ENCODE data around the gene NXF1. TPM values are rescaled to one million over a fixed set of nuclear protein-coding genes. Genes with fewer than 3 reads are reported as not detected.
"Not testable (repeated sequence)": the region's sequence is repeated elsewhere in the genome, so short reads cannot be mapped to it uniquely, and the experiment has no call there.

NXF1 gene
- total RNA-seq, 1 donor, result 31.1 TPM

DNA sequence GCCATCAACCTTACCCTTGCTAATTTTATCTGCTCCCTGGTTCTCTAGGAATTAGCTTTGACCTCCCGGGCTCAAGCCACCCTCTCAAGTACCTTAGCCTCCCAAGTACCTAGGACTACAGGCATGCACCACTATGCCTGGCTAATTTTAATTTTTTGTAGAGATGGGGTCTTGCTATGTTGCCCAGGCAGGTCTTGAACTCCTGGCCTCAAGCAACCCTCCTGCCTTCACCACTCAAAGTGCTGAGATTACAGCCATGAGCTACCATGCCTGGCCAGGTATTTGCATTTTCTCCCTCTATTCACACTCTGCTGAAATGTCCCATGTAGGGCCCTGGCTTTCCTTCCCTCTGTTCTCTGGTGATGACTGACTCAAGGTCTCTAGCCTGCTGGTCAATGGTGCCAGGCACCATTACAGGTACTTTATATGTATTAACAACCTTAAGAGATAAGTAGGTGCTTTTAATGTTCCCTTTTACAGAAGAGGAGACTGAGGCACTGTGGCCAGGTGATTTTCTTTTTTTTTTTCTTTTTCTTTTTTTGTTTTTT lies 42.6 kb upstream of the NXF1 start:
- Histone ChIP-seq H2AFZ (ENCODE audit: low read length) (no peak overlapping the region), H4K20me1 (ENCODE audit: insufficient read depth, low read length) (peaks cover 13% of the 10 kb centered on the region), H3K36me3 (ENCODE audit: insufficient read depth, low read length) (peaks cover 13% of the 10 kb centered on the region), H3K4me2 (ENCODE audit: insufficient read depth, low read length) (no peak overlapping the region), H3K27ac (ENCODE audit: low read depth, low read length) (no peak overlapping the region), H3K9me3 (ENCODE audit: low read depth, low read length) (no peaks in the 10 kb centered on the region), H3K4me3 (ENCODE audit: insufficient read depth, low read length) (no peak overlapping the region), H3K27me3 (ENCODE audit: insufficient read depth, low read length) (no peaks in the 10 kb centered on the region), H3K79me2 (ENCODE audit: insufficient read depth, low read length) (no peaks in the 10 kb centered on the region), H3K4me1 (ENCODE audit: insufficient read depth, low read length) (peaks cover 2% of the 10 kb centered on the region)
- DNase-seq (ENCODE audit: insufficient read length, low spot score, missing footprints), result no peak
- TF ChIP-seq, protein P1, sequence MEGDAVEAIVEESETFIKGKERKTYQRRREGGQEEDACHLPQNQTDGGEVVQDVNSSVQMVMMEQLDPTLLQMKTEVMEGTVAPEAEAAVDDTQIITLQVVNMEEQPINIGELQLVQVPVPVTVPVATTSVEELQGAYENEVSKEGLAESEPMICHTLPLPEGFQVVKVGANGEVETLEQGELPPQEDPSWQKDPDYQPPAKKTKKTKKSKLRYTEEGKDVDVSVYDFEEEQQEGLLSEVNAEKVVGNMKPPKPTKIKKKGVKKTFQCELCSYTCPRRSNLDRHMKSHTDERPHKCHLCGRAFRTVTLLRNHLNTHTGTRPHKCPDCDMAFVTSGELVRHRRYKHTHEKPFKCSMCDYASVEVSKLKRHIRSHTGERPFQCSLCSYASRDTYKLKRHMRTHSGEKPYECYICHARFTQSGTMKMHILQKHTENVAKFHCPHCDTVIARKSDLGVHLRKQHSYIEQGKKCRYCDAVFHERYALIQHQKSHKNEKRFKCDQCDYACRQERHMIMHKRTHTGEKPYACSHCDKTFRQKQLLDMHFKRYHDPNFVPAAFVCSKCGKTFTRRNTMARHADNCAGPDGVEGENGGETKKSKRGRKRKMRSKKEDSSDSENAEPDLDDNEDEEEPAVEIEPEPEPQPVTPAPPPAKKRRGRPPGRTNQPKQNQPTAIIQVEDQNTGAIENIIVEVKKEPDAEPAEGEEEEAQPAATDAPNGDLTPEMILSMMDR (IDR thresholded peaks at IDR 0.05; ENCODE audit: extremely low read depth, low read depth, low read length), result no peak

DNA sequence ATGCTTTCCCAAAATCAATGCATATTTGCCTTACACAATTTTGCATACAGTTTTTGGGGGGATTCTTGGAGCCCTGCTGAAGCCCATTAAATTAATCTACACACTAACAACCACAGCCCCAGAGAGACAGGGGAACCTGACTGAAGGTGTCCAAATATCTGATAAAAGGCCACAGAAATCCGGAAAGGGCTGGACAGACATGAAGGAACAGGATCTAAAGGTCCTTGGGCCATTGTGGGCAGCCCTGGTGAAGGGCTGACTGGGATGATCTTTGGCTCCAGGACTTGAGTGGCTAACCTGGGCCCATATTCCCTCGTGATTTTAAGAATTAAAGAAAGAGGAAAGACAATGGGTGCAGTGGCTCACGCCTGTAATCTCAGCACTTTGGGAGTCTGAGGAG lies 40.9 kb upstream of the NXF1 start:
- Histone ChIP-seq H3K79me2 (ENCODE audit: insufficient read depth, low read length) (no peaks in the 10 kb centered on the region), H4K20me1 (ENCODE audit: insufficient read depth, low read length) (no peaks in the 10 kb centered on the region), H3K4me1 (ENCODE audit: insufficient read depth, low read length) (peaks cover 11% of the 10 kb centered on the region), H3K27ac (ENCODE audit: low read depth, low read length) (no peak overlapping the region), H3K9me3 (ENCODE audit: low read depth, low read length) (no peaks in the 10 kb centered on the region), H3K4me3 (ENCODE audit: insufficient read depth, low read length) (no peak overlapping the region), H3K36me3 (ENCODE audit: insufficient read depth, low read length) (no peaks in the 10 kb centered on the region), H2AFZ (ENCODE audit: low read length) (no peak overlapping the region), H3K4me2 (ENCODE audit: insufficient read depth, low read length) (no peak overlapping the region), H3K27me3 (ENCODE audit: insufficient read depth, low read length) (no peaks in the 10 kb centered on the region)
- TF ChIP-seq, protein P1 (IDR thresholded peaks at IDR 0.05; ENCODE audit: extremely low read depth, low read depth, low read length), result no peak
- no peak for DNase-seq (ENCODE audit: insufficient read length, low spot score, missing footprints)

DNA sequence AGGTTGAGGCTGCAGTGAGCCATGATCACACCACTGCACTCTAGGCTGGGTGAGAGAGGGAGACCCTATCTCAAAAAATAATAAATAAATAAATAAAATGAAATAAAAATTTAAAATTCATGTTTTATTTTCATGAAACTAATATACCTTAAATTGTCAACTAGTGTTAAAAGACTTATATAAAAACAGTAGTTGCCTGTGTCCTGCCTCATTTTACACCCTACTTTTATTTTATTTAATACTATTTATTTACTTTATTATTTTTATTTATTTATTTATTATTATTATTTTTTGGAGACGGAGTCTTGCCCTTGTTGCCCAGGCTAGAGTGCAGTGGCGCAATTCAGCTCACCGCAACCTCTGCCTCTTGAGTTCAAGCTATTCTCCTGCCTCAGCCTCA lies 38.9 kb upstream of the NXF1 start:
- TF ChIP-seq, protein P1 (IDR thresholded peaks at IDR 0.05; ENCODE audit: extremely low read depth, low read depth, low read length), result no peak
- DNase-seq (ENCODE audit: insufficient read length, low spot score, missing footprints), result no peak
- Histone ChIP-seq H3K27ac (ENCODE audit: low read depth, low read length) (no peak overlapping the region), H3K36me3 (ENCODE audit: insufficient read depth, low read length) (no peaks in the 10 kb centered on the region), H3K4me1 (ENCODE audit: insufficient read depth, low read length) (peaks cover 11% of the 10 kb centered on the region), H3K79me2 (ENCODE audit: insufficient read depth, low read length) (peaks cover 2% of the 10 kb centered on the region), H4K20me1 (ENCODE audit: insufficient read depth, low read length) (no peaks in the 10 kb centered on the region), H3K4me2 (ENCODE audit: insufficient read depth, low read length) (no peak overlapping the region), H2AFZ (ENCODE audit: low read length) (no peak overlapping the region), H3K4me3 (ENCODE audit: insufficient read depth, low read length) (no peak overlapping the region), H3K27me3 (ENCODE audit: insufficient read depth, low read length) (no peaks in the 10 kb centered on the region), H3K9me3 (ENCODE audit: low read depth, low read length) (no peaks in the 10 kb centered on the region)

DNA sequence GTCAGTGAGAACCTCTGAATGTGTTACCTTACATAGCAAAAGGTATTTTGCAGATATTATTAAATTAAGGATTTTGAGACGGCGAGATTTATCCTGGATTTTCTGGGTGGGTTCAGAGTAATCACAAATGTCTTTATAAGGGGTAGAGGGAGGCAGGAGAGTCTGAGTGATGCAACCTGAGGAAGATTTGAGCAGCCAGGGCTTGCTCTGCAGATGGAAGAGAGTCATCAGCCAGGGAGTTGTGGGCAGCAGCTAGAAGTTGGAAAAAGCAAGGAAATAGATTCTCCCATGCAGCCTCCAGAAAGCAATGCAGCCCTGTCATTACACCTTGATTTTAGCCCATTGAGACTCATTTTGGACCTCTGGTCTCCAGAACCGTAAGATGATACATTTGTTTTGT lies 38.2 kb upstream of the NXF1 start:
- H3K27ac ChIP-seq (ENCODE audit: low read depth, low read length), result no peak overlapping the region
- H2AFZ ChIP-seq (ENCODE audit: low read length), result peak overlapping the region; percentile 51

DNA sequence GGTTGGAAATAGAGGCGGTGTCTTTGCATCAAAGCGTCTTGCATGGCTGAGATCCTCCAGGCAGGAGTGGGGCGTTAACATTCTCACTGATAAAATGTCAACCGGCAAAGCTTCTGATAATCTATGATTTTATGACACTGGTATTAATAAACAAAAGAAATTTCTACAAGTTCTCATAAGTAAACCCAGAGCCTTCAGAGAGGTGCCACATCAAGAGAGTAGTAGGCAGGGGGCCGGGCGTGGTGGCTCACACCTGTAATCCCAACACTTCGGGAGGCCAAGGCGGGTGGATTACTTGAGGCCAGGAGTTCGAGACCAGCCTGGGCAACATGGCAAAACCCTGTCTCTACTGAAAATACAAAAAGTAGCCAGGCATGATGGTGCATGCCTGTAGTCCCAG lies 37.7 kb upstream of the NXF1 start:
- H3K4me3 ChIP-seq (ENCODE audit: insufficient read depth, low read length); H3K36me3 ChIP-seq (ENCODE audit: insufficient read depth, low read length); H3K27me3 ChIP-seq (ENCODE audit: insufficient read depth, low read length); H4K20me1 ChIP-seq (ENCODE audit: insufficient read depth, low read length); H3K9me3 ChIP-seq (ENCODE audit: low read depth, low read length); DNase-seq (ENCODE audit: insufficient read length, low spot score, missing footprints): not testable (repeated sequence)
- Histone ChIP-seq H3K27ac (ENCODE audit: low read depth, low read length) (peak overlapping the region; percentile 99), H2AFZ (ENCODE audit: low read length) (peak overlapping the region; percentile 88), H3K4me2 (ENCODE audit: insufficient read depth, low read length) (peak overlapping the region; percentile 78), H3K4me1 (ENCODE audit: insufficient read depth, low read length) (peaks cover 21% of the 10 kb centered on the region), H3K79me2 (ENCODE audit: insufficient read depth, low read length) (peaks cover 15% of the 10 kb centered on the region)

More for the DNA sequence above, 38.2 kb upstream of the NXF1 start:
- H3K4me2 ChIP-seq (ENCODE audit: insufficient read depth, low read length), result no peak overlapping the region
- TF ChIP-seq, protein P1 (IDR thresholded peaks at IDR 0.05; ENCODE audit: extremely low read depth, low read depth, low read length), result no peak
- DNase-seq (ENCODE audit: insufficient read length, low spot score, missing footprints), result no peak
- H3K4me3 ChIP-seq (ENCODE audit: insufficient read depth, low read length), result no peak overlapping the region
- no peaks in the 10 kb centered on the region for H4K20me1 ChIP-seq (ENCODE audit: insufficient read depth, low read length)
- H3K4me1 ChIP-seq (ENCODE audit: insufficient read depth, low read length), result peaks cover 16% of the 10 kb centered on the region
- H3K9me3 ChIP-seq (ENCODE audit: low read depth, low read length), result no peaks in the 10 kb centered on the region
- no peaks in the 10 kb centered on the region for H3K36me3 ChIP-seq (ENCODE audit: insufficient read depth, low read length)
- peaks cover 9% of the 10 kb centered on the region for H3K79me2 ChIP-seq (ENCODE audit: insufficient read depth, low read length)
- H3K27me3 ChIP-seq (ENCODE audit: insufficient read depth, low read length), result no peaks in the 10 kb centered on the region
